GM20431 (cell line): Measurements from ENCODE around the gene UNC45A.

ENCODE experiments used
- in situ Hi-C: fragments of 300-500 bp; cut with MseI, MboI; formaldehyde crosslinking; loops from one replicate; pipeline ENCODE4 v1.15.0; 2020; ENCODE audit warnings: low sequenced_read_pairs; ENCODE audit not compliant: unreplicated experiment

The UNC45A gene

GRCh38 chr15:90934256-90934948, 683 bp upstream of the UNC45A start:
- in situ Hi-C loops: no loop called here

GRCh38 chr15:90936823-90937222, 1.7 kb downstream of the UNC45A start:
- in situ Hi-C loops: no loop called here

- in situ Hi-C loops: no loop called here
These were observed 3.2 kb downstream of the UNC45A start for GRCh38 chr15:90938261-90938660.

- in situ Hi-C loops: no loop called here
These were observed 4.7 kb downstream of the UNC45A start for GRCh38 chr15:90939756-90940155.

GRCh38 chr15:90941038-90941437, 6.0 kb downstream of the UNC45A start:
- in situ Hi-C loops: no loop called here

- in situ Hi-C loops: no loop called here
These were observed 7.5 kb downstream of the UNC45A start for GRCh38 chr15:90942354-90943120.

- in situ Hi-C loops: no loop called here
These were observed 10.0 kb downstream of the UNC45A start for GRCh38 chr15:90945091-90945490.

- in situ Hi-C loops: no loop called here
These were observed 11.5 kb downstream of the UNC45A start for GRCh38 chr15:90946538-90946937.

- in situ Hi-C loops: no loop called here
These were observed 12.0 kb downstream of the UNC45A start for GRCh38 chr15:90946941-90947576.

GRCh38 chr15:90947577-90948357, 12.7 kb downstream of the UNC45A start:
- in situ Hi-C loops: no loop called here

GRCh38 chr15:90948506-90948905, 13.4 kb downstream of the UNC45A start:
- in situ Hi-C loops: no loop called here

- in situ Hi-C loops: no loop called here
These were observed 15.0 kb downstream of the UNC45A start for GRCh38 chr15:90949979-90950675.

GRCh38 chr15:90950676-90951075, 15.6 kb downstream of the UNC45A start:
- in situ Hi-C loops: no loop called here

- in situ Hi-C loops: no loop called here
These were observed 18.0 kb downstream of the UNC45A start for GRCh38 chr15:90952901-90953677.

GRCh38 chr15:90953947-90954711, 19.0 kb downstream of the UNC45A start:
- in situ Hi-C loops: no loop called here

GRCh38 chr15:90954712-90955623, 19.9 kb downstream of the UNC45A start, which contains the start of gene RCCD1:
Gene RCCD1 (plus strand): TSS chr15:90954884. CDS start chr15:90956735, 1,851 bp downstream.
- in situ Hi-C loops: no loop called here

GRCh38 chr15:90955624-90956273, 20.7 kb downstream of the UNC45A start:
- in situ Hi-C loops: no loop called here
